Ascending aorta (tissue), 2 donors: ENCODE results near the gene CADM3. TPM values are rescaled to one million over a fixed set of nuclear protein-coding genes. Genes with fewer than 3 reads are reported as not detected.

Source experiments
- DNase-seq, 2 donors: peaks; one replicate each; pipeline ENCODE4 v3.0.0-alpha.2; 2019; ENCODE audit warnings: low spot score in 2 of 2
- H3K27ac ChIP-seq, 2 donors: fragments of 200-600 bp; sonication (generic); one replicate each; pipeline ENCODE4 v1.5.1; 2016 to 2017; ENCODE audit warnings: mild to moderate bottlenecking in 1 of 2
- H3K27me3 ChIP-seq: fragments of 200-600 bp; sonication (generic); one replicate; pipeline ENCODE4 v1.5.1; 2017
- H3K36me3 ChIP-seq, 2 donors: fragments of 200-600 bp; sonication (generic); one replicate each; pipeline ENCODE4 v1.5.1; 2016
- H3K4me1 ChIP-seq, 2 donors: fragments of 200-600 bp; sonication (generic); one replicate each; pipeline ENCODE4 v1.5.1; 2016 to 2017; ENCODE audit warnings: mild to moderate bottlenecking in 1 of 2
- H3K4me3 ChIP-seq, 2 donors: fragments of 200-600 bp; sonication (generic); one replicate each; pipeline ENCODE4 v1.5.1; 2016 to 2017; ENCODE audit warnings: mild to moderate bottlenecking in 1 of 2
- H3K9me3 ChIP-seq, 2 donors: fragments of 200-600 bp; sonication (generic); one replicate each; pipeline ENCODE4 v1.5.1; 2016
- intact Hi-C: fragments of 100-400 bp; cut with DNase I; formaldehyde crosslinking; loops from one replicate; pipeline ENCODE4 v1.15.1; 2023
- total RNA-seq: library from RNA; depleted of rRNA; stranded (reverse); fragments of >200 nt; gene quantifications from one replicate; pipeline ENCODE4 v1.1.0, GENCODE V29; 2016
- TF ChIP-seq, protein P1 (sequence below), 3 experiments: fragments of 200-600 bp in 2 of 3; fragments of 450-650 bp in 1 of 3; sonication (generic) in 2 of 3; IDR thresholded peaks; one replicate each; pipeline ENCODE4 v1.5.1; 2016 to 2019; ENCODE audit warnings: antibody characterized with exemption in 3 of 3, mild to moderate bottlenecking in 1 of 3, moderate library complexity in 1 of 3

The CADM3 gene
- total RNA-seq, 1 donor from 2014 or later: 7.0 TPM

DNA sequence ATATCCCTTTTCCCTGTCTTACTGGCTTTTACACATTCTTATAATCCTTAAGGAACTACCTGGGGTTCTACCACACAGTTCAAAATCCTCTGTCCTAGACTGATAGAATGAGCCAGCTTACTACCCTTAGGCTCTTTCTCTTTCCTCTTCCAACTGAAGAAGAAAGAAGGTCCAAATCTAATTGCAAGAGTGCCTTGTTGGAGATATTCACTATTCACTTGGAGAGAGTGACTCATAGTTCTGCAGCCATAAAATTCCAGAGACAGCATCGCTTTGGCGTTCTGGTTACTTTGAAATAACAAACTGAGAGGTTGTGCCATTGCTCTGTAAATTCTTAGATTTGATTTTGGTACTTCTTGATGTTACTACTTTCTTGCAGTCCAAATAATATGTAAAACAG lies 4.2 kb downstream of the CADM3 start:
- TF ChIP-seq, protein P1, sequence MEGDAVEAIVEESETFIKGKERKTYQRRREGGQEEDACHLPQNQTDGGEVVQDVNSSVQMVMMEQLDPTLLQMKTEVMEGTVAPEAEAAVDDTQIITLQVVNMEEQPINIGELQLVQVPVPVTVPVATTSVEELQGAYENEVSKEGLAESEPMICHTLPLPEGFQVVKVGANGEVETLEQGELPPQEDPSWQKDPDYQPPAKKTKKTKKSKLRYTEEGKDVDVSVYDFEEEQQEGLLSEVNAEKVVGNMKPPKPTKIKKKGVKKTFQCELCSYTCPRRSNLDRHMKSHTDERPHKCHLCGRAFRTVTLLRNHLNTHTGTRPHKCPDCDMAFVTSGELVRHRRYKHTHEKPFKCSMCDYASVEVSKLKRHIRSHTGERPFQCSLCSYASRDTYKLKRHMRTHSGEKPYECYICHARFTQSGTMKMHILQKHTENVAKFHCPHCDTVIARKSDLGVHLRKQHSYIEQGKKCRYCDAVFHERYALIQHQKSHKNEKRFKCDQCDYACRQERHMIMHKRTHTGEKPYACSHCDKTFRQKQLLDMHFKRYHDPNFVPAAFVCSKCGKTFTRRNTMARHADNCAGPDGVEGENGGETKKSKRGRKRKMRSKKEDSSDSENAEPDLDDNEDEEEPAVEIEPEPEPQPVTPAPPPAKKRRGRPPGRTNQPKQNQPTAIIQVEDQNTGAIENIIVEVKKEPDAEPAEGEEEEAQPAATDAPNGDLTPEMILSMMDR (IDR thresholded peaks at IDR 0.05): no peak
- H3K36me3 ChIP-seq: no peaks in the 10 kb centered on the region
- DNase-seq: no peak
- H3K4me1 ChIP-seq: no peaks in the 10 kb centered on the region
- peaks cover 4% of the 10 kb centered on the region for H3K27me3 ChIP-seq
- H3K4me3 ChIP-seq: no peak overlapping the region
- H3K9me3 ChIP-seq: no peaks in the 10 kb centered on the region
- intact Hi-C loops: no loop called here
- no peak overlapping the region for H3K27ac ChIP-seq

DNA sequence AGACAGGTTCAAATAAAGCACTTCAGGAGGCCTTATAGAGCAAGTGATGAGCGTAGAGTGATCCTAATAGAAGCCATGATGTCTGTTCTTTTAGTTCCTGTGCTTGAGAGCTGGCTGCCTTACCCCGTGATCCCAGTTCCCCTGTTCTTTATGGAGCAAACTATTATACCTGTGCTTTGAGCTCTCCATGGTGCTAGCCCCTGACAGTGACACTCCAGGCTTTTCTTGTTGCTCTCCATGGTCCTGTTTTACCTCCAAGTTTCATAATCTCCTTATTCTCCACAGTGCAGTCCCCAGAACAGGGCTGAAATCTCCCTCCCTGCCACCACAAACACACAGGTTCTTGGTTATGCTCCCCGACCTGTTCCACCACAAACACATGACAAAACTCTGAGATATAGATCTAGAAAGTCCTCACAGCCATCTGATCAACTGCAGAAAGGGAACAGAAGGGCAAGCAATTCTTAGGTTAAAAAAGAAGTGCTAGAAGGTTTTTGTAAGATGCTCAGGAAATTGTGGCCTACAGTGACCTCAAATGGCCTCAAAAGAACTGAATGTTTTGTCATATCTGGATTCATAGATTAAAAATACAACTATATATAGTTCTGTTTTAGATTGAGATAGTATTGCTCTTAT lies 6.0 kb downstream of the CADM3 start:
- Histone ChIP-seq H3K27me3 (no peaks in the 10 kb centered on the region), H3K4me3 (no peak overlapping the region), H3K36me3 (no peaks in the 10 kb centered on the region), H3K27ac (no peak overlapping the region), H3K4me1 (no peaks in the 10 kb centered on the region), H3K9me3 (no peaks in the 10 kb centered on the region)
- no peak for DNase-seq
- intact Hi-C loops: no loop called here
- TF ChIP-seq, protein P1 (IDR thresholded peaks at IDR 0.05): no peak

DNA sequence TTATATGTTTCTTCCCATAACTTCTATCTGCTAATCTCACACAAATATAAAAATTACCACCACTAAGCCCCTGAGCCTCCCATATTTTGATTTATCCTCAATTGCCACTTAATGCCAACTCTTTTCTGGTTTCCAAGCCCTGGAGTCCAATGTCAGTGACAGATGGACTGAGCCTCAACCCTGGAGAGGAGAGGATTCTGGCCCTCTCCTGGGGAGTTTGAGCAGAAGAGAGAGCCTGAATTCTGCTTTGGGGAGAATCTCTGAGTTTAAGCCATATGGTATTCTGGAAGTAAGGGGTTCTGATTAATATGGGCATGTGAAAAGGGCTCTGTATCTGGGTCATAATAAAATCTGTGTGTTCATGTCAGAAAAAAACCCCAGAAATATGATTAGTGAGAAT lies 8.5 kb downstream of the CADM3 start:
- intact Hi-C loops: no loop called here
- Histone ChIP-seq H3K36me3 (no peaks in the 10 kb centered on the region), H3K4me1 (no peaks in the 10 kb centered on the region), H3K27me3 (no peaks in the 10 kb centered on the region), H3K4me3 (no peak overlapping the region), H3K9me3 (no peaks in the 10 kb centered on the region), H3K27ac (no peak overlapping the region)
- DNase-seq: no peak
- TF ChIP-seq, protein P1 (IDR thresholded peaks at IDR 0.05): no peak

DNA sequence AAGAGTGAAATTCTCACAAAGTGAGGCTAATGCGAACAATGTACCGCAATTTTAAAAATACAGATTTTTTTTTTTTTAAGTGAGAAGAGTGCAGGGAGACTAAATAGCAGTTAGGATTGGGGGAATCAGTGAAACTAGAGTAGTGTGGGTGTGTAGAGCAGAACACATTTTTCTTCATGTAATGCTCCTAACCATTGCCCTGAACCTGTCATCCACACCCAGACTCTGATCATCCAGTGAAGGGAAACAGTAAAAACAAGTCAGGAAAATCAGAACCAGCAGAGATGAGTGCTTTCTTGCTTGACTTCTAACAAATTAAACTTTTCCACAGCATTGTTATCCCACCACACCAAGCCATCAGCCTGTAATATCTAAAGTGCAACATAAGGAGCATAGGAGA lies 9.1 kb downstream of the CADM3 start:
- H3K9me3 ChIP-seq: no peaks in the 10 kb centered on the region
- no peaks in the 10 kb centered on the region for H3K27me3 ChIP-seq
- no peak overlapping the region for H3K4me3 ChIP-seq
- no peaks in the 10 kb centered on the region for H3K36me3 ChIP-seq
- H3K27ac ChIP-seq: no peak overlapping the region
- intact Hi-C loops: no loop called here
- no peak for DNase-seq
- TF ChIP-seq, protein P1 (IDR thresholded peaks at IDR 0.05): no peak
- no peaks in the 10 kb centered on the region for H3K4me1 ChIP-seq

DNA sequence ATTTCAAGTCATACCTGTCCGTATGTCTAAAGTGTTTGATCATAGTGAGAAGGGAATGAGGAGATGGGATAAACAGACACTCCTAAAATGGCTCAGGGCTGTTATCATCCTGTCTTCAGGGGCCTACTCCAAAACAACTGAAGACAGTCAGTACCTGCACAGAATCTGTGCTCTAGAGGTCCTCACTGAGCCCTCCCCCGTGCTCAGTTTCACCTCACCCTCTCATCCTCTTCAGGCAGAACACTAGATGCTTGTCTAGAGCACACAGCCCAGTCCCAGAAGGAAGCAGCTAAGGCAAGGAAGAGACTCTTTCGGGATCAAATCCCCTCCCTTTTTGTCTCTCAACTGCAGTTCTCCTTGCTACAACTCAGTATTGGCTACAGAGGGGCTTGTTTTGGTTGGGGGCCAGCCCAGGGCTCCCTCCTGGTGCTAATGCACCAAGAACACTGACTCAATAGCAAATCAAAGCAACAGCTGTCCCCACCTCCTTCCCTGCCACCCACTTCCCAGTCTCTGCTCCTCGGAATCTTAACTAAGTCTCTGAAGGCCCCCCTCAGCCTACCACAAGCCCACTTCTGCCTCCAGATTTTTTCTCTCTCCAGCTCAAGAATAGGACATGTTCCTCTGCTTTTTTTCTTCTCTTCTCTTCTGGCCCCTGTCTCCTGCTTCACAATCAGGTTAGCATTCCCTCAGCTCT lies 10.1 kb downstream of the CADM3 start:
- Histone ChIP-seq H3K27ac (no peak overlapping the region), H3K36me3 (no peaks in the 10 kb centered on the region)

More for the DNA sequence above, 10.1 kb downstream of the CADM3 start:
- DNase-seq: no peak
- intact Hi-C loops: no loop called here
- no peaks in the 10 kb centered on the region for H3K27me3 ChIP-seq
- H3K9me3 ChIP-seq: no peaks in the 10 kb centered on the region
- TF ChIP-seq, protein P1 (IDR thresholded peaks at IDR 0.05): no peak
- no peaks in the 10 kb centered on the region for H3K4me1 ChIP-seq
- H3K4me3 ChIP-seq: no peak overlapping the region
